ENCODE data around the gene RABGAP1L. TPM values are rescaled to one million over a fixed set of nuclear protein-coding genes. Genes with fewer than 3 reads are reported as not detected.

RABGAP1L gene
- total RNA-seq, 2 donors from 2014 or later = 148 to 174 TPM

DNA sequence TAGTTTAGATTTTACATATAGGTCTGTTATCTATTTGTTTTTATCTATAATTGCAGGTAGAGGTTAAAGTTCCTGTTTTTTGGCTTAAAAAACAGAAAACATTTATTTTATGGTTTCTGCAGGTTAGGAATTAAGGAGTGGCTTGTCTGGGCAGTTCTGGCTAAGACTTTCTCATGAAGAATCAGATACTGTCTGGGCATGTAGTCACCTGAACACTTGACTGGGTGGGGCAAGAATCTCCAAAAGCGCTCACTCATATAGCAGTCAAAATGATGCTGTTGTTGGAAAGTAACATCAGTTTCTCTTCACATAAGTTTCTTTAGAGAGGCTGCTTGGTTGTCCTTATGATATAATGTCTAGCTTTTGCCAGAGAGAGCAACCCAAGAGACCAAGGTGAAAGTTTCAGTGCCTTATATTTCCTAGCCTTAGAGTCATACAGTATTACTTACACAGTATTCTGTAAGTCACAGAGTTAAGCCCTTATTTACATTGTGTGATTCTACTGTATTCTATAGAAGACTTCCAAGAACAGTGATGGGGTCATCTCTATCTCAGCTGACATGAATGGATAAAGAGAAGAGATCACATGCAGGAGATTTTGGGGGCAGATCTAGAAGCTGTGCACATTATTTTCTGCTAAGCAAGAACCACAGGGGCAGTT, 163.0 kb downstream of the RABGAP1L start:
- H3K9me3 ChIP-seq = peaks cover 0 to 25% of the 10 kb centered on the region in 2 donors
- H3K4me1 ChIP-seq = no peaks in the 10 kb centered on the region
- no peak for DNase-seq (ENCODE audit: low spot score)
- H3K27me3 ChIP-seq = no peaks in the 10 kb centered on the region
- no peak overlapping the region for H3K4me3 ChIP-seq
- H3K27ac ChIP-seq = no peak overlapping the region
- TF ChIP-seq CTCF (IDR thresholded peaks at IDR 0.05) = no peak
- H3K36me3 ChIP-seq = peaks cover 14% of the 10 kb centered on the region

- Histone ChIP-seq H3K4me3 (no peak overlapping the region), H3K27me3 (no peaks in the 10 kb centered on the region), H3K27ac (no peak overlapping the region), H3K9me3 (peaks cover 0 to 25% of the 10 kb centered on the region in 2 donors), H3K36me3 (peaks cover 14% of the 10 kb centered on the region), H3K4me1 (no peaks in the 10 kb centered on the region)
- TF ChIP-seq CTCF (IDR thresholded peaks at IDR 0.05) = no peak
- no peak for DNase-seq (ENCODE audit: low spot score)
Measured at GRCh38 chr1:174324493-174324892, 165.2 kb downstream of the RABGAP1L start.

GRCh38 chr1:174324939-174325338, 165.6 kb downstream of the RABGAP1L start:
- Histone ChIP-seq H3K27ac (no peak overlapping the region), H3K36me3 (peaks cover 14% of the 10 kb centered on the region), H3K9me3 (peaks cover 0 to 25% of the 10 kb centered on the region in 2 donors), H3K4me1 (no peaks in the 10 kb centered on the region), H3K27me3 (no peaks in the 10 kb centered on the region), H3K4me3 (no peak overlapping the region)
- DNase-seq (ENCODE audit: low spot score) = no peak
- TF ChIP-seq CTCF (IDR thresholded peaks at IDR 0.05) = no peak

DNA sequence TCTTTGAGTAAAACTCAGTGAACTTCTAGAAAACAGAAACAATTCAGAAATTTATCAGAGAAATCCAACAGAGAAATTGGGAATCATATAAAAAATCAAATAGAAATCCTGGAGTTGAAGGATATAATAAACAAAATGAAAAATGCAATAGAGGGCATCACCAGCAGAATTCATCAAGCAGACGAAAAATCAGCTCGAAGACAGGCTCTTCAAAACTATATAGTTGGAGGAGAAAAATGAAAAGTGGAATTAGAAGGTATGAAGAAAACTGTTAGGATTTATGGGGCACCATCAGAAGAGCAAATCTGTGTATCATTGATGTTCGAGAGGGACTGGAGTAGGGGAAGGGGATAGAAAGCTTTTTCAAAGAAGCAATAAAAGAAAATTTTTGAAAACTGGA, 167.0 kb downstream of the RABGAP1L start:
- no peaks in the 10 kb centered on the region for H3K27me3 ChIP-seq
- TF ChIP-seq CTCF (IDR thresholded peaks at IDR 0.05) = no peak

GRCh38 chr1:174333437-174333836, 174.1 kb downstream of the RABGAP1L start:
- Histone ChIP-seq H3K4me1 (no peaks in the 10 kb centered on the region), H3K27me3 (no peaks in the 10 kb centered on the region), H3K27ac (no peak overlapping the region), H3K9me3 (no peaks in the 10 kb centered on the region), H3K4me3 (no peak overlapping the region), H3K36me3 (no peaks in the 10 kb centered on the region)
- no peak for TF ChIP-seq CTCF (IDR thresholded peaks at IDR 0.05)
- DNase-seq (ENCODE audit: low spot score) = no peak

More for the DNA sequence above, 167.0 kb downstream of the RABGAP1L start:
- DNase-seq (ENCODE audit: low spot score) = no peak
- Histone ChIP-seq H3K36me3 (peaks cover 14% of the 10 kb centered on the region), H3K4me1 (no peaks in the 10 kb centered on the region), H3K9me3 (peaks cover 0 to 18% of the 10 kb centered on the region in 2 donors), H3K27ac (no peak overlapping the region), H3K4me3 (no peak overlapping the region)
